Measurements from ENCODE around the gene TAF15. TPM values are rescaled to one million over a fixed set of nuclear protein-coding genes. Genes with fewer than 3 reads are reported as not detected.

The TAF15 gene
- polyA plus RNA-seq, 1 of the 3 experiments (the other 2 are of a cell fraction) = 78.0 TPM

- Histone ChIP-seq H3K27me3 (ENCODE audit: insufficient read depth) (no peaks in the 10 kb centered on the region), H2AFZ (ENCODE audit: low read depth) (peak overlapping the region; percentile 63; the same call in 1 of the 2 replicates), H3F3A (replicated peaks; ENCODE audit: insufficient read depth) (no peaks in the 10 kb centered on the region), H3K27ac (ENCODE audit: low read depth in 2 of 2, low read length in 1 of 2) (peak overlapping the region; percentile 75 to 99), H3K4me3 (ENCODE audit: low read depth in 2 of 2, low read length in 1 of 2) (peak overlapping the region; percentile 77 to 80), H3K36me3 (replicated peaks in 1 of 2; ENCODE audit: control insufficient read depth in 1 of 2, insufficient read depth in 2 of 2, low read length in 1 of 2) (peaks cover 0 to 12% of the 10 kb centered on the region in 2 experiments), H3K9ac (peak overlapping the region; percentile 90), H3K9me2 (no peaks in the 10 kb centered on the region), H3K4me2 (peak overlapping the region; percentile 65), H3K9me3 (no peaks in the 10 kb centered on the region), H3K4me1 (ENCODE audit: control insufficient read depth in 1 of 2, insufficient read depth in 2 of 2, low read depth in 1 of 2, low read length in 1 of 2) (peaks cover 0 to 21% of the 10 kb centered on the region in 2 experiments; a peak in 3 of 4 replicates), H3K79me2 (ENCODE audit: insufficient read depth) (peaks cover 41% of the 10 kb centered on the region), H4K20me1 (ENCODE audit: insufficient read depth) (peaks cover 36% of the 10 kb centered on the region)
- 43% methylated on average over 19 of the region's 19 CpGs for WGBS (ENCODE audit: low lambda C conversion rate)
- no peak for DNase-seq
- ChIA-PET POLR2A (interaction anchor here (0.5 to 4.2 kb wide), 16 partner anchors 8 to 230 kb away, joined by 3 to 65 read pairs (median 4); partner anchors contain the start of genes AP2B1 and PEX12), CTCF (interaction anchor here (0.6 to 13.5 kb wide), 22 partner anchors 8 to 394 kb away, joined by 3 to 809 read pairs (median 5); partner anchors contain the start of genes C17orf50, HEATR9 and MMP28)
- TF ChIP-seq CHD2 (IDR thresholded peaks at IDR 0.05; ENCODE audit: low read length, partially characterized antibody) (no peak), SMC3 (IDR thresholded peaks at IDR 0.05; ENCODE audit: low read depth, low read length) (no peak), ZBTB33 (IDR thresholded peaks at IDR 0.05; ENCODE audit: borderline replicate concordance, low read depth) (no peak), NFIC (IDR thresholded peaks at IDR 0.05; ENCODE audit: borderline replicate concordance) (no peak), USF1 (IDR thresholded peaks at IDR 0.05; ENCODE audit: borderline replicate concordance, low read depth) (no peak), MAX (IDR thresholded peaks at IDR 0.05; ENCODE audit: low read depth) (no peak), POLR2AphosphoS5 (IDR thresholded peaks at IDR 0.05; ENCODE audit: low read depth, low read length) (no peak), FOSL2 (IDR thresholded peaks at IDR 0.05; ENCODE audit: borderline replicate concordance, low read depth) (no peak), GABPA (IDR thresholded peaks at IDR 0.05; ENCODE audit: low read depth) (no peak), EZH2phosphoT487 (IDR thresholded peaks at IDR 0.05; ENCODE audit: borderline replicate concordance, low read depth) (no peak), JUND (IDR thresholded peaks at IDR 0.05) (no peak)
Measured at GRCh38 chr17:35808240-35808961, 883 bp upstream of the TAF15 start.

GRCh38 chr17:35809855-35810461 lies 674 bp downstream of the TAF15 start:
- Histone ChIP-seq H3K9me3 (no peaks in the 10 kb centered on the region), H2AFZ (ENCODE audit: low read depth) (no peak overlapping the region; the same call in none of the 2 replicates), H3K9me2 (no peaks in the 10 kb centered on the region), H3K4me1 (ENCODE audit: control insufficient read depth in 1 of 2, insufficient read depth in 2 of 2, low read depth in 1 of 2, low read length in 1 of 2) (peaks cover 2 to 21% of the 10 kb centered on the region in 2 experiments; a peak in 3 of 4 replicates), H3K79me2 (ENCODE audit: insufficient read depth) (peaks cover 57% of the 10 kb centered on the region), H3F3A (replicated peaks; ENCODE audit: insufficient read depth) (no peaks in the 10 kb centered on the region), H3K4me2 (peak overlapping the region; percentile 93), H3K27me3 (ENCODE audit: insufficient read depth) (no peaks in the 10 kb centered on the region), H3K36me3 (replicated peaks in 1 of 2; ENCODE audit: control insufficient read depth in 1 of 2, insufficient read depth in 2 of 2, low read length in 1 of 2) (peaks cover 0 to 12% of the 10 kb centered on the region in 2 experiments), H3K27ac (ENCODE audit: low read depth in 2 of 2, low read length in 1 of 2) (peak overlapping the region; percentile 75 to 90), H3K9ac (peak overlapping the region; percentile 90), H3K4me3 (ENCODE audit: low read depth in 2 of 2, low read length in 1 of 2) (peak overlapping the region; percentile 77 to 80), H4K20me1 (ENCODE audit: insufficient read depth) (peaks cover 51% of the 10 kb centered on the region)
- no peak for DNase-seq
- WGBS (ENCODE audit: low lambda C conversion rate) = 2% methylated on average over 23 of the region's 24 CpGs
- ChIA-PET CTCF (interaction anchor here (0.8 to 13.5 kb wide), 9 partner anchors 9 to 197 kb away, joined by 3 to 809 read pairs (median 8); partner anchors contain the start of gene C17orf50), POLR2A (interaction anchor here (0.9 to 4.2 kb wide), 8 partner anchors 10 to 1799 kb away, joined by 3 to 65 read pairs (median 6); partner anchors contain the start of genes PEX12 and SYNRG)
- TF ChIP-seq SIN3A (IDR thresholded peaks at IDR 0.05; ENCODE audit: borderline replicate concordance, low read depth, low read length) = no peak
- no peak for TF ChIP-seq FOXM1 (IDR thresholded peaks at IDR 0.05; ENCODE audit: low read depth)
- no peak for TF ChIP-seq GATA2 (CRISPR knock-in tag; IDR thresholded peaks at IDR 0.05)
- TF ChIP-seq MAX (IDR thresholded peaks at IDR 0.05; ENCODE audit: low read depth) = no peak
- no peak for TF ChIP-seq CTCF (IDR thresholded peaks at IDR 0.05)
- no peak for TF ChIP-seq PBX3 (IDR thresholded peaks at IDR 0.05)
- no peak for TF ChIP-seq POLR2AphosphoS5 (IDR thresholded peaks at IDR 0.05; ENCODE audit: low read depth, low read length)
- no peak for TF ChIP-seq TEAD4 (IDR thresholded peaks at IDR 0.05; ENCODE audit: borderline replicate concordance, insufficient read depth)
- 0 out of 2 replicates have a peak, but pooled peaks have one; percentile 30 for TF ChIP-seq MXI1 (IDR thresholded peaks at IDR 0.05; ENCODE audit: low read depth, low read length)
